Liver (tissue), 9 donors: Measurements from ENCODE around the gene PDZRN4. TPM values are rescaled to one million over a fixed set of nuclear protein-coding genes. Genes with fewer than 3 reads are reported as not detected.

Experiments used
- DNase-seq: peaks from one replicate; pipeline ENCODE4 v3.0.0-alpha.2; 2017; ENCODE audit warnings: low spot score
- H3K27ac ChIP-seq, 2 donors: one replicate each; pipeline ENCODE4 v1.7.0; 2013; ENCODE audit warnings: inconsistent platforms in 2 of 2, low read length in 2 of 2, control low read depth in 1 of 2, low read depth in 1 of 2, mild to moderate bottlenecking in 1 of 2
- H3K27me3 ChIP-seq, 4 donors: one replicate each; pipeline versions ENCODE4 v1.6.1 to v1.7.0; 2013; ENCODE audit warnings: low read length in 3 of 4, inconsistent platforms in 1 of 4, mild to moderate bottlenecking in 1 of 4, moderate library complexity in 1 of 4; ENCODE audit not compliant: control insufficient read depth in 4 of 4, insufficient read depth in 4 of 4
- H3K36me3 ChIP-seq, 4 donors: one replicate each; pipeline versions ENCODE4 v1.6.1 to v1.7.0; 2013; ENCODE audit warnings: low read length in 3 of 4, mild to moderate bottlenecking in 3 of 4, low read depth in 1 of 4, moderate library complexity in 1 of 4; ENCODE audit not compliant: control insufficient read depth in 4 of 4, insufficient read depth in 3 of 4
- H3K4me1 ChIP-seq, 4 donors: one replicate each; pipeline versions ENCODE4 v1.6.1 to v1.7.0; 2013; ENCODE audit warnings: low read length in 3 of 4, mild to moderate bottlenecking in 3 of 4, moderate library complexity in 1 of 4; ENCODE audit not compliant: control insufficient read depth in 4 of 4, insufficient read depth in 4 of 4
- H3K4me3 ChIP-seq, 3 donors: one replicate each; pipeline versions ENCODE4 v1.6.1 to v1.7.0; 2013; ENCODE audit warnings: low read length in 3 of 3, control low read depth in 1 of 3, low read depth in 1 of 3, mild to moderate bottlenecking in 1 of 3
- H3K9ac ChIP-seq, 2 donors: one replicate each; pipeline ENCODE4 v1.7.0; 2013; ENCODE audit warnings: low read length in 2 of 2, mild to moderate bottlenecking in 2 of 2, moderate library complexity in 2 of 2, control low read depth in 1 of 2, low read depth in 1 of 2
- H3K9me3 ChIP-seq, 4 donors: one replicate each; pipeline versions ENCODE4 v1.6.1 to v1.7.0; 2013; ENCODE audit warnings: low read length in 3 of 4; ENCODE audit not compliant: control insufficient read depth in 4 of 4
- ATF3 ChIP-seq: IDR thresholded peaks from 2 replicates; pipeline ENCODE4 v1.6.1; 2016; ENCODE audit warnings: antibody characterized with exemption
- CTCF ChIP-seq: fragments of 150-350 bp; IDR thresholded peaks from 2 replicates; pipeline ENCODE4 v1.5.1; 2017; ENCODE audit warnings: improper control_type of control experiment, low read depth, low read length; ENCODE audit not compliant: missing input control
- EGR1 ChIP-seq, 2 donors: IDR thresholded peaks; 2 replicates each; pipeline ENCODE4 v1.6.1; 2016 to 2018; ENCODE audit warnings: antibody characterized with exemption in 2 of 2, low read depth in 2 of 2
- FOXA1 ChIP-seq: IDR thresholded peaks from 2 replicates; pipeline ENCODE4 v1.6.1; 2016; ENCODE audit warnings: antibody characterized with exemption
- FOXA2 ChIP-seq: IDR thresholded peaks from 2 replicates; pipeline ENCODE4 v1.6.1; 2016; ENCODE audit warnings: antibody characterized with exemption
- GABPA ChIP-seq, 2 donors: IDR thresholded peaks in 1 of 2; conservative IDR thresholded peaks in 1 of 2; 2 replicates each; pipeline ENCODE4 v1.6.1; 2016; ENCODE audit warnings: antibody characterized with exemption in 2 of 2, mild to moderate bottlenecking in 1 of 2, moderate library complexity in 1 of 2
- HNF4A ChIP-seq, 2 donors: conservative IDR thresholded peaks; 2 replicates each; pipeline ENCODE4 v1.6.1; 2016; ENCODE audit warnings: antibody characterized with exemption in 2 of 2, mild to moderate bottlenecking in 2 of 2
- HNF4G ChIP-seq: IDR thresholded peaks from 2 replicates; pipeline ENCODE4 v1.6.1; 2016; ENCODE audit warnings: antibody characterized with exemption
- JUND ChIP-seq, 2 donors: IDR thresholded peaks; 2 replicates each; pipeline ENCODE4 v1.6.1; 2016; ENCODE audit warnings: antibody characterized with exemption in 2 of 2
- MAX ChIP-seq: IDR thresholded peaks from 2 replicates; pipeline ENCODE4 v1.6.1; 2016; ENCODE audit warnings: antibody characterized with exemption
- NR2F2 ChIP-seq: IDR thresholded peaks from 2 replicates; pipeline ENCODE4 v1.6.1; 2016; ENCODE audit warnings: antibody characterized with exemption
- RAD21 ChIP-seq, 2 donors: IDR thresholded peaks; 2 replicates each; pipeline ENCODE4 v1.6.1; 2016; ENCODE audit warnings: antibody characterized with exemption in 2 of 2, mild to moderate bottlenecking in 2 of 2
- REST ChIP-seq: IDR thresholded peaks from 2 replicates; pipeline ENCODE4 v1.6.1; 2016; ENCODE audit warnings: antibody characterized with exemption, mild to moderate bottlenecking
- RXRA ChIP-seq, 2 donors: IDR thresholded peaks; 2 replicates each; pipeline ENCODE4 v1.6.1; 2017 to 2018; ENCODE audit warnings: antibody characterized with exemption in 2 of 2, mild to moderate bottlenecking in 1 of 2
- TAF1 ChIP-seq: conservative IDR thresholded peaks from 2 replicates; pipeline ENCODE4 v1.6.1; 2016; ENCODE audit warnings: antibody characterized with exemption, mild to moderate bottlenecking
- YY1 ChIP-seq: IDR thresholded peaks from 2 replicates; pipeline ENCODE4 v1.6.1; 2016; ENCODE audit warnings: antibody characterized with exemption, mild to moderate bottlenecking
- ZBTB33 ChIP-seq: IDR thresholded peaks from 2 replicates; pipeline ENCODE4 v1.6.1; 2016; ENCODE audit warnings: antibody characterized with exemption
- WGBS: extraction: QIAGEN DNeasy Blood & Tissue Kit; methylation state at CpG from one replicate; pipeline ENCODE4 v1.1.7; 2013; 5-methylcytosine and 5-hydroxymethylcytosine counted together
- polyA plus RNA-seq, 2 donors: library from polyadenylated mRNA; stranded (reverse) in 1 of 2; unstranded in 1 of 2; fragments of 200-250 nt in 1 of 2; fragments of >200 nt in 1 of 2; fragmentation: Nextera tagmentation in 1 of 2; extraction: Ambion mirVana in 1 of 2; gene quantifications; one replicate each; pipeline versions ENCODE4 v1.2.1 to v1.2.3, GENCODE V29; 2013 to 2015
- total RNA-seq, 2 donors: library from RNA; depleted of rRNA; stranded (reverse); fragments of >200 nt; gene quantifications; one replicate each; pipeline ENCODE4 v1.2.3, GENCODE V29; 2014
- donor health status: healthy.
- donor health status: healthy.
- donor health status: healthy.
- donor health status: healthy.
- donor health status: healthy.

The PDZRN4 gene
- total and polyA plus RNA-seq, 4 donors: 0.11 to 1.1 (median 0.24) TPM

GRCh38 chr12:41407232-41407799, 219.2 kb downstream of the PDZRN4 start:
- no peak overlapping the region for H3K4me3 ChIP-seq
- DNase-seq: no peak
- H3K4me1 ChIP-seq: no peaks in the 10 kb centered on the region
- no peak overlapping the region for H3K9ac ChIP-seq
- peaks cover 0 to 5% (median 0%) of the 10 kb centered on the region in 4 donors for H3K9me3 ChIP-seq
- H3K36me3 ChIP-seq: no peaks in the 10 kb centered on the region
- no peak overlapping the region for H3K27ac ChIP-seq
- WGBS: 47% methylated on average over 3 of the region's 3 CpGs
- no peak for TF ChIP-seq RAD21 (IDR thresholded peaks at IDR 0.05)
- no peak for TF ChIP-seq YY1
- no peak for TF ChIP-seq RXRA (IDR thresholded peaks at IDR 0.05)
- no peak for TF ChIP-seq EGR1 (IDR thresholded peaks at IDR 0.05; ENCODE audit: low read depth in 2 of 2)
- TF ChIP-seq FOXA2: no peak
- TF ChIP-seq JUND (IDR thresholded peaks at IDR 0.05): no peak
- TF ChIP-seq NR2F2: no peak
- TF ChIP-seq FOXA1: no peak
- H3K27me3 ChIP-seq: no peaks in the 10 kb centered on the region

GRCh38 chr12:41409628-41410027, 221.5 kb downstream of the PDZRN4 start:
- H3K9me3 ChIP-seq: peaks cover 0 to 5% (median 0%) of the 10 kb centered on the region in 4 donors
- TF ChIP-seq GABPA (IDR thresholded peaks at IDR 0.05 in 1 of 2, conservative IDR thresholded peaks at IDR 0.05 in 1 of 2): no peak
- no peak for TF ChIP-seq TAF1
- TF ChIP-seq HNF4A (conservative IDR thresholded peaks at IDR 0.05): no peak
- TF ChIP-seq ATF3: no peak
- TF ChIP-seq HNF4G: no peak
- no peak for TF ChIP-seq JUND (IDR thresholded peaks at IDR 0.05)
- TF ChIP-seq ZBTB33: no peak
- TF ChIP-seq REST: no peak
- no peak for TF ChIP-seq YY1
- TF ChIP-seq CTCF: no peak
- no peak for TF ChIP-seq FOXA1
- no peak for TF ChIP-seq NR2F2
- no peak for TF ChIP-seq EGR1 (IDR thresholded peaks at IDR 0.05; ENCODE audit: low read depth in 2 of 2)
- TF ChIP-seq MAX: no peak
- 66% methylated on average over 2 of the region's 2 CpGs for WGBS
- no peak overlapping the region for H3K27ac ChIP-seq
- H3K36me3 ChIP-seq: no peaks in the 10 kb centered on the region
- no peak for DNase-seq
- H3K4me1 ChIP-seq: no peaks in the 10 kb centered on the region
- no peak overlapping the region for H3K4me3 ChIP-seq
- H3K27me3 ChIP-seq: no peaks in the 10 kb centered on the region
- H3K9ac ChIP-seq: no peak overlapping the region
